CD14-positive monocyte (primary cell): Measurements from ENCODE around the gene RSPO1. TPM values are rescaled to one million over a fixed set of nuclear protein-coding genes. Genes with fewer than 3 reads are reported as not detected.

Experiments
- DNase-seq, 3 donors: peaks; one replicate each; pipeline ENCODE4 v3.0.0-alpha.2; 2011 to 2022
- H2AFZ ChIP-seq: 2 replicates; pipeline ENCODE4 v1.6.0; 2012; ENCODE audit warnings: mild to moderate bottlenecking, low read depth, low read length, inconsistent platforms; ENCODE audit not compliant: insufficient read depth, poor library complexity, severe bottlenecking
- H3K27ac ChIP-seq, 2 donors: 1 replicate in 1 of 2; 2 replicates in 1 of 2; pipeline ENCODE4 v1.5.1; 2012 to 2013; ENCODE audit warnings: low read length in 2 of 2, control low read depth in 1 of 2, inconsistent platforms in 1 of 2, low read depth in 1 of 2, mild to moderate bottlenecking in 1 of 2
- H3K27me3 ChIP-seq, 2 donors: one replicate each; pipeline versions ENCODE4 v1.6.0 to v1.6.1; 2011 to 2013; ENCODE audit warnings: low read length in 2 of 2; ENCODE audit not compliant: control insufficient read depth in 2 of 2, insufficient read depth in 2 of 2
- H3K36me3 ChIP-seq, 2 donors: replicated peaks in 1 of 2; 1 replicate in 1 of 2; 2 replicates in 1 of 2; pipeline versions ENCODE4 v1.5.1 to v1.6.1; 2012 to 2013; ENCODE audit warnings: low read length in 2 of 2, control low read depth in 1 of 2, inconsistent platforms in 1 of 2, mild to moderate bottlenecking in 1 of 2; ENCODE audit not compliant: insufficient read depth in 2 of 2, control insufficient read depth in 1 of 2
- H3K4me1 ChIP-seq, 2 donors: 1 replicate in 1 of 2; 2 replicates in 1 of 2; pipeline versions ENCODE4 v1.5.1 to v1.6.1; 2012 to 2013; ENCODE audit warnings: low read length in 2 of 2, control low read depth in 1 of 2, inconsistent platforms in 1 of 2, mild to moderate bottlenecking in 1 of 2, moderate library complexity in 1 of 2; ENCODE audit not compliant: insufficient read depth in 2 of 2, control insufficient read depth in 1 of 2
- H3K4me2 ChIP-seq: replicated peaks from 2 replicates; pipeline ENCODE3; 2012; ENCODE audit warnings: low read length, moderate library complexity, mild to moderate bottlenecking; ENCODE audit not compliant: poor library complexity, severe bottlenecking; ENCODE audit errors: extremely low read depth
- H3K4me3 ChIP-seq, 3 experiments: fragments of 200-600 bp in 1 of 3; sonication (generic) in 1 of 3; replicated peaks in 1 of 3; 1 replicate in 2 of 3; 2 replicates in 1 of 3; pipeline ENCODE4 v1.5.1; 2011 to 2013; ENCODE audit warnings: low read length in 3 of 3, mild to moderate bottlenecking in 3 of 3, control low read depth in 2 of 3, low read depth in 2 of 3, inconsistent platforms in 1 of 3, moderate library complexity in 1 of 3
- H3K79me2 ChIP-seq: 2 replicates; pipeline ENCODE4 v1.6.0; 2012; ENCODE audit warnings: mild to moderate bottlenecking, control low read depth, inconsistent platforms, low read length, moderate library complexity; ENCODE audit not compliant: insufficient read depth
- H3K9ac ChIP-seq: 2 replicates; pipeline ENCODE4 v1.6.0; 2017; ENCODE audit warnings: low read length, mild to moderate bottlenecking; ENCODE audit not compliant: insufficient read depth, poor library complexity, severe bottlenecking
- H3K9me3 ChIP-seq, 2 donors: replicated peaks in 1 of 2; 1 replicate in 1 of 2; 2 replicates in 1 of 2; pipeline versions ENCODE4 v1.5.1 to v1.6.1; 2012 to 2013; ENCODE audit warnings: low read length in 2 of 2, control low read depth in 1 of 2; ENCODE audit not compliant: control insufficient read depth in 1 of 2, insufficient read depth in 1 of 2
- H4K20me1 ChIP-seq: 2 replicates; pipeline ENCODE4 v1.6.0; 2012; ENCODE audit warnings: mild to moderate bottlenecking, low read length, control low read depth, moderate library complexity; ENCODE audit not compliant: insufficient read depth
- H3K27ac Mint-ChIP-seq, 7 donors: one replicate each; pipeline ENCODE4 v1.8.0; 2020; ENCODE audit warnings: mild to moderate bottlenecking in 7 of 7, mixed read lengths in 7 of 7, moderate library complexity in 6 of 7, inconsistent platforms in 2 of 7
- H3K27me3 Mint-ChIP-seq, 3 donors: one replicate each; pipeline ENCODE4 v1.8.0; 2021 to 2022; ENCODE audit warnings: low read depth in 3 of 3, mild to moderate bottlenecking in 3 of 3, mixed read lengths in 3 of 3, moderate library complexity in 3 of 3, inconsistent platforms in 1 of 3
- H3K36me3 Mint-ChIP-seq, 2 donors: one replicate each; pipeline ENCODE4 v1.8.0; 2020; ENCODE audit warnings: mixed read lengths in 2 of 2, inconsistent platforms in 1 of 2, mild to moderate bottlenecking in 1 of 2
- H3K4me1 Mint-ChIP-seq: one replicate; pipeline ENCODE4 v1.8.0; 2020; ENCODE audit warnings: mild to moderate bottlenecking, mixed read lengths
- H3K4me3 Mint-ChIP-seq, 2 donors: one replicate each; pipeline ENCODE4 v1.8.0; 2020; ENCODE audit warnings: mild to moderate bottlenecking in 2 of 2, mixed read lengths in 2 of 2, moderate library complexity in 1 of 2
- H3K9me3 Mint-ChIP-seq, 7 donors: one replicate each; pipeline ENCODE4 v1.8.0; 2020 to 2022; ENCODE audit warnings: mixed read lengths in 7 of 7, mild to moderate bottlenecking in 6 of 7, moderate library complexity in 6 of 7, inconsistent platforms in 2 of 7
- CTCF ChIP-seq: fragments of 200-600 bp; IDR thresholded peaks from one replicate; pipeline ENCODE4 v1.8.0; 2022; ENCODE audit warnings: antibody characterized with exemption, mild to moderate bottlenecking
- WGBS: methylation state at CpG from one replicate; pipeline ENCODE4 v1.1.5; 2013; ENCODE audit warnings: missing lambda C conversion rate; ENCODE audit not compliant: insufficient coverage; 5-methylcytosine and 5-hydroxymethylcytosine counted together
- intact Hi-C, 2 donors: fragments of 100-400 bp; cut with micrococcal nuclease; formaldehyde crosslinking; loops; one replicate each; pipeline versions ENCODE4 v1.15.0 to v1.15.1; 2023
- polyA plus RNA-seq, 3 donors: library from polyadenylated mRNA; depleted of rRNA in 1 of 3; unstranded in 2 of 3; stranded (reverse) in 1 of 3; fragments of 300-500 nt in 2 of 3; fragments of >200 nt in 1 of 3; fragmentation: Illumina TruSeq in 2 of 3; gene quantifications; 1 replicate in 2 of 3; 2 replicates in 1 of 3; pipeline ENCODE4 v1.2.3, GENCODE V29; 2012 to 2021

Gene RSPO1
- polyA plus RNA-seq, 3 donors = not detected

- 92% methylated on average over 7 of the region's 7 CpGs for WGBS
- peaks cover 0 to 1% (median 0%) of the 10 kb centered on the region in 7 donors for H3K9me3 Mint-ChIP-seq
- no peak overlapping the region for H3K27ac Mint-ChIP-seq
- TF ChIP-seq CTCF = no peak
- H3K4me1 Mint-ChIP-seq = no peaks in the 10 kb centered on the region
- H2AFZ ChIP-seq = no peak overlapping the region
- no peaks in the 10 kb centered on the region for H3K36me3 ChIP-seq
- no peaks in the 10 kb centered on the region for H4K20me1 ChIP-seq
- H3K9me3 ChIP-seq = no peaks in the 10 kb centered on the region
- intact Hi-C loops = no loop called here
- DNase-seq = no peak
- H3K9ac ChIP-seq = no peak overlapping the region
- H3K27ac ChIP-seq = no peak overlapping the region
- H3K27me3 Mint-ChIP-seq = peaks cover 4 to 15% (median 12%) of the 10 kb centered on the region in 3 donors
- H3K4me2 ChIP-seq = no peak overlapping the region
- H3K36me3 Mint-ChIP-seq = no peaks in the 10 kb centered on the region
- H3K79me2 ChIP-seq = no peaks in the 10 kb centered on the region
- no peak overlapping the region for H3K4me3 Mint-ChIP-seq
- H3K27me3 ChIP-seq = peaks cover 0 to 2% of the 10 kb centered on the region in 2 donors
- H3K4me3 ChIP-seq = no peak overlapping the region
- no peaks in the 10 kb centered on the region for H3K4me1 ChIP-seq
These were observed 21.3 kb upstream of the RSPO1 start for GRCh38 chr1:37656026-37656425.

GRCh38 chr1:37655274-37655673 lies 20.6 kb upstream of the RSPO1 start:
- Mint-ChIP-seq H3K4me3 (no peak overlapping the region), H3K36me3 (no peaks in the 10 kb centered on the region), H3K4me1 (no peaks in the 10 kb centered on the region), H3K9me3 (peaks cover 0 to 1% (median 0%) of the 10 kb centered on the region in 7 donors), H3K27me3 (peaks cover 2 to 15% (median 12%) of the 10 kb centered on the region in 3 donors), H3K27ac (peak overlapping the region in 1 of 7 donors; percentile 48)
- H3K27ac ChIP-seq = no peak overlapping the region
- H4K20me1 ChIP-seq = no peaks in the 10 kb centered on the region
- no peaks in the 10 kb centered on the region for H3K4me1 ChIP-seq
- no peak overlapping the region for H3K4me3 ChIP-seq
- DNase-seq = no peak
- H3K79me2 ChIP-seq = no peaks in the 10 kb centered on the region
- peaks cover 0 to 2% of the 10 kb centered on the region in 2 donors for H3K27me3 ChIP-seq
- no peaks in the 10 kb centered on the region for H3K9me3 ChIP-seq
- no peak overlapping the region for H3K9ac ChIP-seq
- H3K4me2 ChIP-seq = no peak overlapping the region
- H3K36me3 ChIP-seq = no peaks in the 10 kb centered on the region
- TF ChIP-seq CTCF = no peak
- H2AFZ ChIP-seq = no peak overlapping the region
- intact Hi-C loops = no loop called here
